Naive B cell (primary cell): ENCODE measurements around the gene IRX4. TPM values are rescaled to one million over a fixed set of nuclear protein-coding genes. Genes with fewer than 3 reads are reported as not detected.

ENCODE experiments used
- ATAC-seq, 2 donors: fragments of 150-1000 bp; cut with Tn5 transposase; 2 replicates each; pipeline ENCODE4 v1.10.0; 2021; ENCODE audit warnings: low read depth in 2 of 2, mild to moderate bottlenecking in 2 of 2, moderate library complexity in 2 of 2
- DNase-seq: peaks from one replicate; pipeline ENCODE4 v3.0.0; 2022
- H3K27ac Mint-ChIP-seq, 6 donors: one replicate each; pipeline ENCODE4 v1.8.0; 2020 to 2022; ENCODE audit warnings: mild to moderate bottlenecking in 6 of 6, mixed read lengths in 6 of 6, moderate library complexity in 5 of 6, inconsistent platforms in 2 of 6
- H3K27me3 Mint-ChIP-seq, 3 donors: one replicate each; pipeline ENCODE4 v1.8.0; 2021 to 2022; ENCODE audit warnings: mixed read lengths in 3 of 3, mild to moderate bottlenecking in 1 of 3
- H3K36me3 Mint-ChIP-seq, 2 donors: one replicate each; pipeline ENCODE4 v1.8.0; 2020 to 2022; ENCODE audit warnings: mixed read lengths in 2 of 2, inconsistent platforms in 1 of 2, mild to moderate bottlenecking in 1 of 2
- H3K4me1 Mint-ChIP-seq, 3 donors: one replicate each; pipeline ENCODE4 v1.8.0; 2020 to 2022; ENCODE audit warnings: mixed read lengths in 3 of 3, inconsistent platforms in 1 of 3, mild to moderate bottlenecking in 1 of 3, moderate library complexity in 1 of 3
- H3K4me3 Mint-ChIP-seq, 8 donors: one replicate each; pipeline ENCODE4 v1.8.0; 2020 to 2022; ENCODE audit warnings: mild to moderate bottlenecking in 8 of 8, mixed read lengths in 8 of 8, moderate library complexity in 8 of 8, inconsistent platforms in 2 of 8
- H3K9me3 Mint-ChIP-seq, 7 donors: one replicate each; pipeline ENCODE4 v1.8.0; 2020 to 2022; ENCODE audit warnings: mixed read lengths in 7 of 7, mild to moderate bottlenecking in 5 of 7, inconsistent platforms in 2 of 7, moderate library complexity in 1 of 7
- polyA plus RNA-seq, 6 donors: library from polyadenylated mRNA; unstranded; fragments of 300-500 nt; fragmentation: Illumina TruSeq; gene quantifications; one replicate each; pipeline ENCODE4 v1.2.3, GENCODE V29; 2021; ENCODE audit warnings: low read depth in 6 of 6

IRX4 gene
- polyA plus RNA-seq, 6 donors from 2014 or later: not detected

DNA sequence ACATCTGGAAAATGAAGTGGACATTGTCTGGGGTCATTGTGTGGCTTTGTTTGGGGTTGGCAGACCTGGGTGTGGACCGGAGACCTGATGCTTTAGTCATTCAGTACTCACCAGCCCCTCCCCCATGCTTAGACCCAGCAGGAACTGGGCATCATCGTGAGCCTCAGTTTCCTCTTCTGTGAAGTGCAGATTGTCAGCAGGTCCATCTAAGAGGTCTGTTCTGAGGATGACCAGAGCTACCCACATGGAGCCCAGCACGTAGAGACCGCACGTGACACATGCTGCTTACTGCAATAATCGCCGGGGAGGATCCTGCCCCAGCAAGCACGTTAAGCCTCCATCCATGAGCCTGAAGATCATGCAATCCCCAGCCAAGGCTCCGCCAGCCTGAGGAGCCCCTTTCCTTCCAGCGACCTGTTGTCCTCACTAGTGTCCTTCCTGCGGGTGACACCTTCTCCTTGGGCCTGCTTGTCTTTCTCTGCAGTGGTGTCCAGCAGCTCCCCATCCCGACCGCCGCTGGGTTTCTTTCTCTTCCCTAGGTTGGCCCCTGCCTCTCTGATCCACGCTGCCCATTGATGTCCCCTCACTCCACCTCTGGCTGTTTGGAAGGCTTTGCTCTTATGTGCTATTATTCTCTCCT lies 26.7 kb upstream of the IRX4 start:
- Mint-ChIP-seq H3K4me3 (no peak overlapping the region), H3K27ac (no peak overlapping the region), H3K36me3 (peaks cover 0 to 8% of the 10 kb centered on the region in 2 donors), H3K4me1 (no peaks in the 10 kb centered on the region), H3K9me3 (peaks cover under 1 to 29% (median 9%) of the 10 kb centered on the region in 7 donors), H3K27me3 (peaks cover 9 to 23% (median 20%) of the 10 kb centered on the region in 3 donors)
- DNase-seq: no peak
- no peak for ATAC-seq

- no peak for DNase-seq
- peaks cover 4 to 29% (median 12%) of the 10 kb centered on the region in 7 donors for H3K9me3 Mint-ChIP-seq
- peaks cover 0 to 12% of the 10 kb centered on the region in 2 donors for H3K36me3 Mint-ChIP-seq
- H3K4me1 Mint-ChIP-seq: no peaks in the 10 kb centered on the region
- no peak for ATAC-seq
- H3K27me3 Mint-ChIP-seq: peaks cover 14 to 24% (median 23%) of the 10 kb centered on the region in 3 donors
- H3K27ac Mint-ChIP-seq: no peak overlapping the region
- H3K4me3 Mint-ChIP-seq: no peak overlapping the region
Measured at GRCh38 chr5:1908931-1909330, 26.2 kb upstream of the IRX4 start.

- Mint-ChIP-seq H3K4me1 (no peaks in the 10 kb centered on the region), H3K27me3 (peaks cover 25 to 35% (median 25%) of the 10 kb centered on the region in 3 donors), H3K9me3 (peaks cover 9 to 34% (median 18%) of the 10 kb centered on the region in 7 donors), H3K36me3 (peaks cover 8 to 18% of the 10 kb centered on the region in 2 donors), H3K4me3 (no peak overlapping the region), H3K27ac (no peak overlapping the region)
- ATAC-seq (no peak), DNase-seq (no peak)
Measured at GRCh38 chr5:1907616-1908015, 24.9 kb upstream of the IRX4 start.

DNA sequence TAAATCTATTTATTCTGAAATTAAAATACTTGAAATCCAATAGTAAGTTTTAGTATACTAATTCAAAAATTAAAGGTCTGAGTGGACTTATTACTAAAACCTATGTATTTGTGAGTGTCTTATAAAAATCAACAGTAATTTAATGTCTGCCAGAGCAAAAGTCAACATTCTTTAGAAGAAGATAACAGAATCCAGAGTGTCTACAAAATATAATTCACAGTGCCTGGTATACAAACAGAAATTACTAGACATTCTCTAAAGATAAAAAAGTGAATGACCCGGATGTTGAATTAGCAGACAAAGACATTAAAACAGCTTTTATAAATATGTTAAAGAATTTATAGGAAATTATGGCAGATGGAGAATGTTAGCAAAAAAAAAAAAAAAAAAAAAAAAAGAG lies 22.4 kb upstream of the IRX4 start:
- Mint-ChIP-seq H3K36me3 (peaks cover 8 to 32% of the 10 kb centered on the region in 2 donors), H3K4me1 (no peaks in the 10 kb centered on the region), H3K9me3 (peaks cover 9 to 39% (median 19%) of the 10 kb centered on the region in 7 donors), H3K27ac (no peak overlapping the region), H3K27me3 (peaks cover 27 to 57% (median 40%) of the 10 kb centered on the region in 3 donors), H3K4me3 (no peak overlapping the region)
- DNase-seq (no peak), ATAC-seq (no peak)

- no peak overlapping the region for H3K27ac Mint-ChIP-seq
- H3K4me3 Mint-ChIP-seq: no peak overlapping the region
- DNase-seq (no peak), ATAC-seq (no peak)
- peaks cover 21 to 51% (median 33%) of the 10 kb centered on the region in 3 donors for H3K27me3 Mint-ChIP-seq
- H3K4me1 Mint-ChIP-seq: no peaks in the 10 kb centered on the region
- peaks cover 9 to 39% (median 18%) of the 10 kb centered on the region in 7 donors for H3K9me3 Mint-ChIP-seq
- peaks cover 8 to 32% of the 10 kb centered on the region in 2 donors for H3K36me3 Mint-ChIP-seq
Measured at GRCh38 chr5:1901983-1902382, 19.3 kb upstream of the IRX4 start.

- H3K9me3 Mint-ChIP-seq: peaks cover 9 to 37% (median 18%) of the 10 kb centered on the region in 7 donors
- no peak for ATAC-seq
- no peak for DNase-seq
- H3K4me3 Mint-ChIP-seq: no peak overlapping the region
- H3K27me3 Mint-ChIP-seq: peaks cover 26 to 56% (median 40%) of the 10 kb centered on the region in 3 donors
- H3K4me1 Mint-ChIP-seq: no peaks in the 10 kb centered on the region
- peaks cover 8 to 31% of the 10 kb centered on the region in 2 donors for H3K36me3 Mint-ChIP-seq
- H3K27ac Mint-ChIP-seq: no peak overlapping the region
Measured at GRCh38 chr5:1901061-1901460, 18.3 kb upstream of the IRX4 start.

GRCh38 chr5:1899201-1899600 lies 16.5 kb upstream of the IRX4 start:
- H3K4me3 Mint-ChIP-seq: no peak overlapping the region
- no peak overlapping the region for H3K27ac Mint-ChIP-seq
- H3K4me1 Mint-ChIP-seq: no peaks in the 10 kb centered on the region
- peaks cover 8 to 23% of the 10 kb centered on the region in 2 donors for H3K36me3 Mint-ChIP-seq
- DNase-seq (no peak), ATAC-seq (no peak)
- H3K9me3 Mint-ChIP-seq: peaks cover 6 to 19% (median 9%) of the 10 kb centered on the region in 7 donors
- H3K27me3 Mint-ChIP-seq: peaks cover 36 to 56% (median 56%) of the 10 kb centered on the region in 3 donors

- ATAC-seq (no peak), DNase-seq (no peak)
- H3K9me3 Mint-ChIP-seq: peaks cover 0 to 8% (median 0%) of the 10 kb centered on the region in 7 donors
Measured at GRCh38 chr5:1897816-1898450, 15.2 kb upstream of the IRX4 start.

GRCh38 chr5:1897386-1897785 lies 14.7 kb upstream of the IRX4 start:
- Mint-ChIP-seq H3K27ac (no peak overlapping the region), H3K4me1 (no peaks in the 10 kb centered on the region), H3K27me3 (peaks cover 40 to 58% (median 48%) of the 10 kb centered on the region in 3 donors), H3K36me3 (peaks cover 0 to 13% of the 10 kb centered on the region in 2 donors), H3K4me3 (no peak overlapping the region), H3K9me3 (peaks cover 0 to 7% (median 1%) of the 10 kb centered on the region in 7 donors)
- no peak for DNase-seq
- ATAC-seq: no peak

More at GRCh38 chr5:1897816-1898450, 15.2 kb upstream of the IRX4 start:
- peaks cover 0 to 14% of the 10 kb centered on the region in 2 donors for H3K36me3 Mint-ChIP-seq
- no peak overlapping the region for H3K4me3 Mint-ChIP-seq
- peaks cover 39 to 57% (median 52%) of the 10 kb centered on the region in 3 donors for H3K27me3 Mint-ChIP-seq
- no peaks in the 10 kb centered on the region for H3K4me1 Mint-ChIP-seq
- H3K27ac Mint-ChIP-seq: no peak overlapping the region

GRCh38 chr5:1896602-1897376 lies 14.1 kb upstream of the IRX4 start:
- Mint-ChIP-seq H3K4me1 (no peaks in the 10 kb centered on the region), H3K27me3 (peaks cover 36 to 58% (median 42%) of the 10 kb centered on the region in 3 donors), H3K36me3 (peaks cover 0 to 7% of the 10 kb centered on the region in 2 donors), H3K9me3 (peaks cover 0 to 4% (median 0%) of the 10 kb centered on the region in 7 donors), H3K4me3 (no peak overlapping the region), H3K27ac (peak overlapping the region in 1 of 6 donors; percentile 92)
- ATAC-seq (no peak), DNase-seq (no peak)

DNA sequence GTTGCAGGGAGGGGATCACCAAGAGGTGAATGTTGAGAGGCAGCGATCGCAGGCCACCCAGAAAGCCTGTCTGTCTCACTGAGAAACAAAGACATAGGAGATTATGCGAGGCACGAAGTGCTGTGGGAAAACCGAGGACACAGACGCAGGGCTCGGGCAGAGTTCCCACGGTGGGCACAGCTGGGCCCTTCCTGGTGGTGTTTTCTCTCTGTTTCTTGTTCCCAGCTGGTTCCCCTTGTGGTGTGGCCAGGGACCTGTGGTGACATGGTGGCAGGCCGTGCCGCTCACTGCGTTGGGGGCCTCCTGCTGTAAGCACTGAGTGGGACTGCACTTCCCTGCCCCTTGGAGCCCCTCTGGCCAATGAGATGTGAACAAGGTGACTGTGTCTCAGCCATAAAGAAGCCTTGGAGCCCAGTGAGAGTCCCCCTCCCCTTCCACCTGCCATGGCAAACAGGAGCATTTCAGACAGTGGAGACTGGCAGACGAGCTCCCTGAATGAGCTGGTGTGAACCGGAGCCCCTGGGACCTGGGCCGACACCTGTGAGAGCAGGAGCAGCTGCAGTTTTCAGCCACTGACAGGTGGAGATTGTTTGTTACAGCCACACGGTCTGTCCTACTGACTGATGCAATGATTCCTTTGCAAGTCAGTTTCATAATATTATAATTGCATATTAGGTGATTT lies 13.2 kb upstream of the IRX4 start:
- H3K36me3 Mint-ChIP-seq: no peaks in the 10 kb centered on the region
- peak overlapping the region in 1 of 6 donors; percentile 54 for H3K27ac Mint-ChIP-seq
- H3K27me3 Mint-ChIP-seq: peaks cover 38 to 56% (median 38%) of the 10 kb centered on the region in 3 donors
- no peak for ATAC-seq
- H3K4me1 Mint-ChIP-seq: no peaks in the 10 kb centered on the region
- no peak for DNase-seq
- no peak overlapping the region for H3K4me3 Mint-ChIP-seq
- H3K9me3 Mint-ChIP-seq: peaks cover 0 to 1% (median 0%) of the 10 kb centered on the region in 7 donors

- Mint-ChIP-seq H3K27me3 (peaks cover 44 to 68% (median 47%) of the 10 kb centered on the region in 3 donors), H3K36me3 (no peaks in the 10 kb centered on the region), H3K4me1 (peaks cover 0 to 5% (median 0%) of the 10 kb centered on the region in 3 donors), H3K9me3 (peaks cover 0 to 1% (median 0%) of the 10 kb centered on the region in 7 donors), H3K4me3 (no peak overlapping the region), H3K27ac (no peak overlapping the region)
- no peak for DNase-seq
- ATAC-seq: no peak
Measured at GRCh38 chr5:1894243-1894642, 11.5 kb upstream of the IRX4 start.

DNA sequence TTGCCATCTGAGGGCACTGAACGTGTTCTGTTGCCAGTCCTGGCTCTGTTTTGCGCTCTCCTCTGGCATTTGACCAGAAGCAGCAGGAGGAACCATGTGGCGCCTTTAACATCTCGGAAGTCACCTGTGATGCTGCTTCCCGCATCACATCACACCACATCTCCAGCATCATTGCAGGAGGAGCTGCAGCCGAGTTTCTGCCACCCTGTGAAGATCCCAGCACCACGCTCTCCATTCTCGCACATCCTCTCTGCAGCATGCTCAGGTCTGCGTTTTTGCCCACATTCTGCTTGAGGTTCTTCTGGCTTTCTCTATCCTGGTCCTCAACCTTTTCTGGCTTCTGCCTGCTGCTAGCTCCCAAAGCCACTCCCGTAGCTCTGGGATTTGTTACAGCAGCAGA lies 11.0 kb upstream of the IRX4 start:
- ATAC-seq (no peak), DNase-seq (no peak)
- Mint-ChIP-seq H3K27ac (no peak overlapping the region), H3K9me3 (peaks cover 0 to 1% (median 0%) of the 10 kb centered on the region in 7 donors), H3K4me3 (no peak overlapping the region), H3K36me3 (no peaks in the 10 kb centered on the region), H3K4me1 (peaks cover 0 to 5% (median 0%) of the 10 kb centered on the region in 3 donors), H3K27me3 (peaks cover 44 to 73% (median 50%) of the 10 kb centered on the region in 3 donors)
